ENCODE results near the gene ASPG.
"Not testable (repeated sequence)": the region's sequence is repeated elsewhere in the genome, so short reads cannot be mapped to it uniquely, and the experiment has no call there.

The ASPG gene

GRCh38 chr14:104149617-104150135 is 64.2 kb downstream of the ASPG start:
- no peak for DNase-seq

- no peak for DNase-seq
Measured at GRCh38 chr14:104150136-104151025, 64.9 kb downstream of the ASPG start.

GRCh38 chr14:104151026-104151381 is 65.5 kb downstream of the ASPG start:
- no peak for DNase-seq

GRCh38 chr14:104151566-104152245 is 66.2 kb downstream of the ASPG start:
- no peak for DNase-seq

GRCh38 chr14:104152246-104152575 is 66.7 kb downstream of the ASPG start:
- DNase-seq = no peak

- no peak for DNase-seq
Measured at GRCh38 chr14:104152686-104153393, 67.3 kb downstream of the ASPG start.

- not testable (repeated sequence) for DNase-seq
Measured at GRCh38 chr14:104153394-104153755, 67.9 kb downstream of the ASPG start.

GRCh38 chr14:104154246-104154645 is 68.7 kb downstream of the ASPG start:
- no peak for DNase-seq

GRCh38 chr14:104155513-104155912 is 70.0 kb downstream of the ASPG start:
- no peak for DNase-seq

- DNase-seq = no peak
Measured at GRCh38 chr14:104156142-104156541, 70.6 kb downstream of the ASPG start.

GRCh38 chr14:104157016-104157928 is 71.8 kb downstream of the ASPG start:
- DNase-seq = no peak

GRCh38 chr14:104158827-104159798 is 73.6 kb downstream of the ASPG start:
- no peak for DNase-seq

- no peak for DNase-seq
Measured at GRCh38 chr14:104159990-104160389, 74.5 kb downstream of the ASPG start.

- no peak for DNase-seq
Measured at GRCh38 chr14:104161602-104162367, 76.3 kb downstream of the ASPG start.

- no peak for DNase-seq
Measured at GRCh38 chr14:104162495-104162894, 77.0 kb downstream of the ASPG start.

- no peak for DNase-seq
Measured at GRCh38 chr14:104163541-104163940, 78.0 kb downstream of the ASPG start.

GRCh38 chr14:104164041-104164440 is 78.5 kb downstream of the ASPG start:
- no peak for DNase-seq

GRCh38 chr14:104164512-104164911 is 79.0 kb downstream of the ASPG start:
- no peak for DNase-seq
